OCI-LY1 (cell line): Measurements from ENCODE around the gene STARD9.
A peak's percentile ranks its signal among the peaks of the same experiment; 100 is the strongest.

Experiments used
- H2AFZ ChIP-seq: fragments of 200-600 bp; sonication (generic), shearing (Covaris generic); 2 replicates; pipeline ENCODE4 v1.6.0; 2014; ENCODE audit warnings: antibody characterized with exemption, mild to moderate bottlenecking, low read length
- H3F3A ChIP-seq: fragments of 200-600 bp; sonication (generic), shearing (Covaris generic); 2 replicates; pipeline ENCODE4 v1.6.0; 2014; ENCODE audit warnings: mild to moderate bottlenecking, antibody characterized with exemption, low read length, moderate library complexity; ENCODE audit not compliant: insufficient read depth
- H3K27ac ChIP-seq: fragments of 200-600 bp; sonication (generic); 2 replicates; pipeline ENCODE4 v1.5.1; 2014; ENCODE audit warnings: low read length, mixed run types, mild to moderate bottlenecking, low read depth; ENCODE audit not compliant: poor library complexity, severe bottlenecking
- H3K27me3 ChIP-seq: fragments of 200-600 bp; sonication (generic); 2 replicates; pipeline ENCODE4 v1.6.0; 2014; ENCODE audit warnings: antibody characterized with exemption, mild to moderate bottlenecking, low read length, moderate library complexity; ENCODE audit not compliant: insufficient read depth
- H3K36me3 ChIP-seq: fragments of 200-600 bp; sonication (generic); 2 replicates; pipeline ENCODE4 v1.6.1; 2014; ENCODE audit warnings: mild to moderate bottlenecking, antibody characterized with exemption, low read length, moderate library complexity, mixed read lengths; ENCODE audit not compliant: insufficient read depth
- H3K4me1 ChIP-seq: fragments of 200-600 bp; sonication (generic); 2 replicates; pipeline ENCODE4 v1.5.1; 2014; ENCODE audit warnings: mild to moderate bottlenecking, low read length, moderate library complexity; ENCODE audit not compliant: insufficient read depth, severe bottlenecking
- H3K4me2 ChIP-seq: fragments of 200-600 bp; sonication (generic), shearing (Covaris generic); 2 replicates; pipeline ENCODE4 v1.6.1; 2014; ENCODE audit warnings: low read length
- H3K4me3 ChIP-seq: fragments of 200-600 bp; sonication (generic); 2 replicates; pipeline ENCODE4 v1.5.1; 2014; ENCODE audit warnings: low read length, low read depth, mild to moderate bottlenecking, mixed read lengths; ENCODE audit not compliant: poor library complexity, severe bottlenecking
- H3K79me2 ChIP-seq: fragments of 200-600 bp; shearing (Covaris generic); 2 replicates; pipeline ENCODE4 v1.6.1; 2016; ENCODE audit warnings: mixed run types, low read length, mixed read lengths; ENCODE audit not compliant: insufficient read depth
- H3K9ac ChIP-seq: fragments of 200-600 bp; sonication (generic), shearing (Covaris generic); 2 replicates; pipeline ENCODE4 v1.6.1; 2014; ENCODE audit warnings: mild to moderate bottlenecking, low read length, mixed read lengths
- H3K9me2 ChIP-seq: fragments of 200-600 bp; sonication (generic), shearing (Covaris generic); 2 replicates; pipeline ENCODE4 v1.6.1; 2014; ENCODE audit warnings: low read depth, mild to moderate bottlenecking, low read length, mixed read lengths
- H3K9me3 ChIP-seq: fragments of 200-600 bp; shearing (Covaris generic); 2 replicates; pipeline ENCODE4 v1.6.1; 2014; ENCODE audit warnings: low read length, mixed read lengths
- H4K20me1 ChIP-seq: fragments of 200-600 bp; sonication (generic), shearing (Covaris generic); 2 replicates; pipeline ENCODE4 v1.6.0; 2016; ENCODE audit warnings: mild to moderate bottlenecking, low read length; ENCODE audit not compliant: insufficient read depth
- CTCF ChIP-seq: fragments of 200-600 bp; sonication (generic), shearing (Covaris generic); IDR thresholded peaks from 2 replicates; pipeline ENCODE4 v1.5.1; 2017; ENCODE audit warnings: mild to moderate bottlenecking, antibody characterized with exemption, low read length, moderate library complexity, mixed read lengths
- EZH2 ChIP-seq: fragments of 200-600 bp; sonication (generic), shearing (Covaris generic); IDR thresholded peaks from 2 replicates; pipeline ENCODE4 v1.8.0; 2017; ENCODE audit warnings: borderline replicate concordance, mixed run types, mild to moderate bottlenecking, antibody characterized with exemption, low read length, moderate library complexity, mixed read lengths

The STARD9 gene

GRCh38 chr15:42603978-42604377 is 28.6 kb downstream of the STARD9 start:
- Histone ChIP-seq H3K4me3 (no peak overlapping the region), H3F3A (peaks cover 7% of the 10 kb centered on the region; the same call in 1 of the 2 replicates), H3K79me2 (no peaks in the 10 kb centered on the region), H3K4me2 (peak overlapping the region; percentile 10; the same call in 1 of the 2 replicates), H3K27me3 (no peaks in the 10 kb centered on the region), H3K27ac (peak overlapping the region; percentile 98), H3K4me1 (peaks cover 73% of the 10 kb centered on the region), H3K36me3 (peaks cover 26% of the 10 kb centered on the region), H4K20me1 (no peaks in the 10 kb centered on the region), H3K9me3 (0 out of 2 replicates have a peak, but pooled peaks cover 6% of the 10 kb centered on the region), H3K9ac (peak overlapping the region; percentile 39), H3K9me2 (no peaks in the 10 kb centered on the region), H2AFZ (no peak overlapping the region)
- TF ChIP-seq CTCF (no peak), EZH2 (no peak)

- H3K27ac ChIP-seq: peak overlapping the region; percentile 98
- H3F3A ChIP-seq: peaks cover 7% of the 10 kb centered on the region; the same call in 1 of the 2 replicates
- peak overlapping the region; percentile 58 for H3K4me2 ChIP-seq
- no peaks in the 10 kb centered on the region for H4K20me1 ChIP-seq
- peak overlapping the region; percentile 12 for H3K4me3 ChIP-seq
- H2AFZ ChIP-seq: no peak overlapping the region
- H3K9ac ChIP-seq: peak overlapping the region; percentile 50
- H3K36me3 ChIP-seq: peaks cover 15% of the 10 kb centered on the region
- H3K27me3 ChIP-seq: no peaks in the 10 kb centered on the region
- 0 out of 2 replicates have a peak, but pooled peaks cover 3% of the 10 kb centered on the region for H3K9me3 ChIP-seq
- TF ChIP-seq CTCF (no peak), EZH2 (no peak)
- H3K79me2 ChIP-seq: no peaks in the 10 kb centered on the region
- no peaks in the 10 kb centered on the region for H3K9me2 ChIP-seq
- peaks cover 77% of the 10 kb centered on the region for H3K4me1 ChIP-seq
These were observed 29.7 kb downstream of the STARD9 start for GRCh38 chr15:42604894-42605744.

- H3K4me2 ChIP-seq: peak overlapping the region; percentile 58
- H3K4me1 ChIP-seq: peaks cover 77% of the 10 kb centered on the region
- H2AFZ ChIP-seq: no peak overlapping the region
- H3K36me3 ChIP-seq: peaks cover 14% of the 10 kb centered on the region
- H4K20me1 ChIP-seq: no peaks in the 10 kb centered on the region
- H3K27me3 ChIP-seq: no peaks in the 10 kb centered on the region
- TF ChIP-seq EZH2 (no peak), CTCF (no peak)
- peak overlapping the region; percentile 98 for H3K27ac ChIP-seq
- peak overlapping the region; percentile 50 for H3K9ac ChIP-seq
- no peaks in the 10 kb centered on the region for H3K9me2 ChIP-seq
- H3F3A ChIP-seq: peaks cover 7% of the 10 kb centered on the region; the same call in 1 of the 2 replicates
- no peaks in the 10 kb centered on the region for H3K79me2 ChIP-seq
- H3K9me3 ChIP-seq: 0 out of 2 replicates have a peak, but pooled peaks cover 3% of the 10 kb centered on the region
- peak overlapping the region; percentile 12 for H3K4me3 ChIP-seq
These were observed 30.4 kb downstream of the STARD9 start for GRCh38 chr15:42605796-42606195.
